GM21576 (cell line): ENCODE data around the gene BMI1.
A peak's percentile ranks its signal among the peaks of the same experiment; 100 is the strongest.
"Not testable (repeated sequence)": the region's sequence is repeated elsewhere in the genome, so short reads cannot be mapped to it uniquely, and the experiment has no call there.

Experiments
- ATAC-seq: cut with Tn5 transposase; IDR thresholded peaks from one replicate; pipeline ENCODE4 v1.9.1; 2021; ENCODE audit warnings: mild to moderate bottlenecking, moderate library complexity; ENCODE audit not compliant: unreplicated experiment

Gene BMI1

DNA sequence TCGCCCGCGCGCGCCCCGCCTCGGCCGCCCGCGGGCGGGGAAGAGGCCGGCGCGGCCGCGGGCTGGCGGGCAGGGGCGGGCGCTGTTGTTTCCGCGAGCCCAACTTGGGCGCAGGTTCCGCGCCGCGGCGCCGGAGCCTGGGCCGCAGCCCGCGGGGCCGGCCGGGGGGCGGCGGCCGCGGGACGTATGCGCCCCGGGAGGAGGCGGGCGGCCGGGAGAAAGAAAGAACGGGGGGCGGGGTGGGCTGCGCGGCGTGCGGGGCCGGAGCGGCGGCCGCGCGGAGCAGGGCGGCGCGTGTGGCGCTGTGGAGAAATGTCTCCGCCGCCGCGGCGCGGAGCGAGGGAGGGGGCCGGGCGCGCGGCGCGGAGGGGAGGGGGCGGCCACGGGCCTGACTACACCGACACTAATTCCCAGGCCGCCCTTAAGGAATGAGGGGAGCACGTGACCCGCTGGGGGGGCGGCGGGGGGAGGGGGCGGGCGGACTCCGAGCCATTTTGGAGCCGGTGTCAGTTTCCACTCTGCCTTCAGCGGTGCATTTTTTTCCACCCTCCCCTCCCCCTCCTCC lies at the start of gene BMI1:
TSS of gene BMI1 (plus strand) at position 509 of the 565 bp plus-strand sequence. CDS start 5,351 bp downstream, outside the sequence.
- ATAC-seq = peak; percentile 14

DNA sequence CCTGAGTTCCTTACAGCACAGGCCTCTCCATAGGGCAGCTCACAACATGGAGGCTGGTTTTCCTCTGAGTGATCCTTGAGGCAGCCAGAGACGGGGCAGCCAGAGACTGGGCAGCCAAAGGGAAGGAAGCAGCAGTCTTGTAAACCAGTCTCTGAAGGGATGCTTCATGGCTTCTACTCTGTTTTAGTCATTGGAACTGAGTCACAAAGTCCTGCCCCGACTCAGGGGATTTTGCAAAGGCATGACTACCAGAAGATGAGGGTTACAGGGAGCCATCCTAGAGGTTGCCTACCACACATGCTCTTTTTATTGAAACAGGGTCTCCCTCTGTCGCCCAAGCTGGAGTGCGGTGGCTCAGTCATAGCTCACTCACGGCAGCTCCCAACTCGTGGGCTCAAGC lies 49.1 kb upstream of the BMI1 start:
- no peak for ATAC-seq

DNA sequence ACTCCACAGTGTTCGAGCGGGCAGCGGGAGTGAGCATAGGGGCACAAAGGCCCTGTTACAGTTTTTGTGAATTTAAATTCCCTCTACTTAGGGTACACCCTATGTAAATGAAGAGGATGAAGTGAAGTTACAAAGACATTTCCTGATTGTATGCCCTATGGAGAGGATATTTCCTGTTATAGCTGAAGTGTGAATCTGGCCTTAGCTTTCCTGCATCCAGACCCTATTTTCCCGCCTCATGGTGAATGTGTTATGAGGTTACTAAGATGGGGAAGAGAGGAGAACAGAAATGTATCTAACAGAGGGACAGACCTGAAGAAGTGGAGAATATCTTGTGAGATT lies 42.5 kb upstream of the BMI1 start:
- ATAC-seq = no peak

DNA sequence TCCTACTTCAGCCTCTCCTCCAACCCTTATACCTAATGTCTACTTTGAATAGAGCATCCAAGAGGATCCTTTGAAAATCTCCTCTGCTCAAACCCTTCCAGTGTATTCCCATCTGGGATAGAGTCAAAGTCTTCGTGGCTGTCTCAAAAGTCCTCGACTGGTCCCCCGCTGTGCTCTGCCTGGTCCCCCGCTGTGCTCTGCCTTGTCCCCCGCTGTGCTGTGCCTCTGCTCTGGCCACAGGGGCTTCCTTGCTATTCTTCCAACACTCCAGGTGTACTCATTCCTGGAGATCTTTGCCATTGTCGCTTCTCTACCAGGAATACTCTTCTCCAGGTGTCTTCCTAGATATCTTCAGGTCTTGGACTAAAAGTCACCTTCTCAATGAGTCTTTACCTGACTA lies 40.8 kb upstream of the BMI1 start:
- no peak for ATAC-seq

DNA sequence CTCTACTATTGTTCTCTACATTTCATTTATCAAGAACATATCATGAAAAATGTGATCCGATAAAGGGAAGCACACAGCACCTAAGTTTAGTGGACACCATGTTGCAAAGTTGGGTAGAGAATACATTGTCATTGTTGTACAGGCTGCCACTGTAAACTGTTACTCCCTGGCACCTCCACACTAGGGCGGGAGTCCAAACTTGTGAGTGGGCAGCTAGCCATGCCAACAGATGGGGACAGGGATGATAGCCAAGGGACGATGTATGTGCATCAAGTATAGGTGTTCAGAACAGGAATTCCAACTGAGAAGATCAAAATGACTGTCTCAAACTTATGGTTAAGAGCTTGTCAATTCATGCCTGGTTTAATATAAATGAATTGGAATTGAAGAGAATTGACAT lies 35.8 kb upstream of the BMI1 start:
- no peak for ATAC-seq

DNA sequence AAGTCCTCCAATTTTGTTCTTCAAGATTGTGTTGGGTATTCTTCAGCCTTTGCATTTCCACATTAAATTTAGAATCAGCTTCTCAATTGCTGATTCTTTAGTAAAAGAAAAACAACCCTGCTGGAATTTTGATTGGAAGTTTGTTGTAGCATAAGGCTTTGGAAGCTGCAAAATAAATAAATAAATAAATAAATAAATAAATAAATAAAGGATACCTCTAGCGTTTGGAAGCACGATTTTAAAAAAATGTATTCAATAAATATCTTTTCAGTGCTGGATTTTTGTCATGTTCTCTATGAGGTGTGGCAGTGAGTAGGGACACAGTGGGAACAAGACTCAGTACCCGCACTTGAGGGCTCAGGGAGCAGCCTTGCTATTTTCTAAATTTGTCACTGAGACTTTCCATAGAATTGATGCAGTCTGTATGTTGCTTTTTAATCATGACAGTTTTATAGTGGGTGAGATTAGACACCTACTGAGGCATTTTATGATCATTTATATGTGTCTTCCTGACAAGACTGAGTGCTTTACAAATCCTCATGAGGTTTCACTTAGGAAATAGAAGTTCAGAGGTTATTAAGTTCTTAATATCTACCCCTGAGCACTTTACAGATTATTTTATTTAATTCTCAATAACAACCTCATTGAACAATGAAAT lies 27.0 kb upstream of the BMI1 start:
- ATAC-seq = no peak

DNA sequence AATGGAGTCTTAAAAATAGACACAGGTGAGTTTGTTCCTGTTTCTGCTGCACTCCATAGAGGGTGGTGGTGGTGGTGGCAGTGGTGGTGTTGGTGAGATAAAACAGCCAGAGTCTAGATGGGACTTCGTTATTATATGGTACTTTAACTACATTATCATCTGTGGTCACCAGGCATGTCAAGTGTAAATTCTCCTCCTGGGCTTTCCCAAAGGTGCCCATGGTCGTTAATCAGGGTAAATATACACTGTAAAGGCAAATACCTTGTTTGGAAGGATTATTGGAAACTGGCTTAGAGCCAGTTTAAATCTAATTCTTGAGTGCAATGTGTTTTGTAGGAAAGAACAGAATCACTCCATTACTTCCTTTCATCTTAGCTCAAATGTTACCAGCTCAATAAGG lies 26.2 kb upstream of the BMI1 start:
- no peak for ATAC-seq

DNA sequence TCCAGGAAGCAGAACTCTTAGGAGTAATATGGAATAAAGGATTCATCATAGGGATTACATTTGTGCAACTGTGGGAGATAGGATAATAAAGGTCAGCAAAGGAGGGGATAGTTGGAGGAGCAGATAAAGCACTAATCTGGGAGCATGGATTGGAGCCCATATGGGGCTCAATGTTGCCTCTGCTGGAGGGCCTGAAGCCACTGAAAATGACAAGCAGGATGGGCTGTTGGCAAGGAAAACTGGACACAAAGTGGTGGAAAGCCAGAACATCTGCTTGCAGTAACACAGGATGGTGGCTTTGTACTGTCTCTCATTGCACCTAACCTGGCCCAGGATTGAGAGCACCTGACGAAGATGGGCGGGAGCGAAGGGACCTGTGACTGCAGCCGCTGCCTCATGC lies 19.7 kb upstream of the BMI1 start:
- ATAC-seq = no peak

DNA sequence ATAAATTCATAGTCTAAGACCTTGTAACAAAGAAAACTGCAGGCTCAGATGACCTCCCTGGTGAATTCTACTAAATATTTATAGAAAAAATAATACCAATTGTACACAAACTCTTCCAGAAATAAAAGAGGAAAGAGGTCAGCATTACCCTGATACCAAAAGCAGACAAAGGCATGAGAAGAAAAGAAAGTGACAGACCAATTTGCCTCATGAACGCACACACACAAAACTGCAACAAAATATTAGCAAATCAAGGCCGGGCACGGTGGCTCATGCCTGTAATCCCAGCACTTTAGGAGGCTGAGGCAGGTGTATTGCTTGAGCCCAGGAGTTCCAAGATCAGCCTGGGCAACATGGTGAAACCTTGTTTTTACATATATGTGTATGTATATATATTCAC lies 17.4 kb upstream of the BMI1 start:
- no peak for ATAC-seq

DNA sequence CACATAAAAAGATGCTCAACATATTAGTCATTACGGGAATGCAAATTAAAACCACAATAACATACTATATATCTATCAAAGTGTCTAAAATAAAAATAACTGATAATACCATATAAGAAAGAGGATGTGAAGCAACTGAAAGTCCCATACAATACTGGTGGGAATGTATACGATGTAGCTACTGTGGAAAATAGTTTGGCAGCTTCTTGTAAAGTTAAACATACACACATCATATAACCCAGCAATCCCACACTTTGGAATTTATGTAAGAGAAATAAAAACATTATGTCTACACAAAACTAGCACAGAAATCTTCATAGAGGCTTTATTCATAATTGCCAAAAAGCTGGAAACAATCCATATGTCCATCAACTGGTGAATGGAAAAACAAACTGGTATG lies 15.2 kb upstream of the BMI1 start:
- ATAC-seq = no peak

DNA sequence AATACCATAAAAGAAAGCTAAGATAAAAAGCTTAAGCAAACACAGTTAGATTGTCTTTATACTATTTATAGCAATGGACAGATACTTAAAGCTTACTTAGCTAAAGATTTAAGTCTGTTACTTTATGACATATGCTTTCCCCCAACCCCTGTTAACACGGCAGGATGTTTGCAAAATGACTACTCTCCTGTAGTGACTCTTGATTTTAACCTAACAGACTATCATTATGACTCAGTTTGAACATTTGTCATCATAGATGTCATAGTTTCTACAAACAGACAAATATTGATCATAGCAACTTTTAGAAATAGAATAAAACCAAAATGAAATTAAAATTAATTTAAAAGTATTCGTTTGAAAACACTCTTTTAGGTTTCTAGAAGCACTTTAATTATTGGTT lies 12.5 kb upstream of the BMI1 start:
- peak; percentile 96 for ATAC-seq

DNA sequence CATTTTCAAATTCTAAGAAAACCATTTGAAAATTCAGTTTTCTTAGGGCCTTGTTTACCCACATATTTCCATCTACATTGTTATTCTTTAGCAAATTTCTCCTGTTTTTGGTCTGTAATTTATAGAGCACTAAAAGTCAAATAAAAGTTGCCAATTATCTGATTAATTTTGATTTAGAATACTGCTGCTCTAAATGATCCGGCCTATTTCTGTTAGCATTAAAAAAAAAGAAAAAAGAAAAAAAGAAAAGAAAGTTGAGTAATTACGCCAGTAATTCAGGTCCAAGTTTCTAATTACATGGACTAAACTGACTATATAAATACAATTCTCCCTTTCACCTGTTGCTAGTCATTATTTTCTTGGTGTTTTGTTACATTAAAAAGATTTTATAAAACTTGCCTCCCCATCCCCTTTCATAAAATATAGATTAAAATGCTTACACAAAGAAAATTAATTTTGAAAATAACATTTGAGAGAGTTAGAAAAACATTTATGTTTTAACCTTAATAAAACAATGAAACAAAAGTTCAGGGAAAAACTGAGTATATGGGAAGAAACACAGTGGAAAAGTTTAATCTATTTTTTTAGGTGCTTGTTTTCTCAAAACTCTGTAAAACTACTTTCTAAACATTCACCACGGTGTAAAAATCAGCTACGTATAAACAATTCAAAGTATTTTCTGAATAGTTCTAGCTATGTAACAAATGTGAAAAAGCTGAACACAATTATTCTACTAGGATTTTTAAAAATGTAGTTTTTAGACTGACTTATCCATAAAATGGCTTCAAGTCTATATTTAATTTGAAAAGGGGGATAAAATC lies 11.5 kb upstream of the BMI1 start:
- ATAC-seq = no peak

DNA sequence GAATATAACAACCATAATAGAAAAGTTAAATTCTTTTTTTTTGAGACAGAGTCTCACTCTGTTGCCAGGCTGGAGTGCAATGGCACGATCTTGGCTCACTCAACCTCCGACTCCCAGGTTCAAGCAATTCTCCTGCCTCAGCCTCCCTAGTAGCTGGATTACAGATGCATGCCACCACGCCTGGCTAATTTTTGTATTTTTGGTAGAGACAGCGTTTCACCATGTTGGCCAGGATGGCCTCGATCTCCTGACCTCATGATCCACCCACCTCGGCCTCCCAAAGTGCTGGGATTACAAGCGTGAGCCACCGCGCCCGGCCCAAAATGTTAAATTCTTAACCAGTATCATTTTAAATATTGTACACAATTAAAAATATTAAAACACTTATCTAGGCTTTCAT lies 10.9 kb upstream of the BMI1 start:
- not testable (repeated sequence) for ATAC-seq

DNA sequence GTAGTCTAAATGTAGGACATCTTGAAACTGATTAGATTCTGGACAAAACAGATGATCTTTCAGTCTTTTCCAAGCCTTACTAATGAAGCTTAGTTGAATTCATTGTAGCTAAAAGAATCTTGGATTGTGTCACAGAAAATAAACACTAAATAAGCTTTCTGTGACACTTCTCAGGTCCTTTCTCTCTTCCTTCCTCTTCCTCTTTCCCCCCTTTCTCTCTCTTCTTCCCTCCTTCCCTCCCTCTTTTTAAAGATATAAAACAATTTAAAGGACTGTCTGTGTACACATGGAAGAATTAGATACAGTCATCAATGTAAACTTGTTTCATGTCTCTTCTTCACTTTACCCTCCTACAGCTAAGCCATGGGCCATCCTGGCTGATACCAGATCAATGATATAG lies 10.0 kb upstream of the BMI1 start:
- no peak for ATAC-seq

DNA sequence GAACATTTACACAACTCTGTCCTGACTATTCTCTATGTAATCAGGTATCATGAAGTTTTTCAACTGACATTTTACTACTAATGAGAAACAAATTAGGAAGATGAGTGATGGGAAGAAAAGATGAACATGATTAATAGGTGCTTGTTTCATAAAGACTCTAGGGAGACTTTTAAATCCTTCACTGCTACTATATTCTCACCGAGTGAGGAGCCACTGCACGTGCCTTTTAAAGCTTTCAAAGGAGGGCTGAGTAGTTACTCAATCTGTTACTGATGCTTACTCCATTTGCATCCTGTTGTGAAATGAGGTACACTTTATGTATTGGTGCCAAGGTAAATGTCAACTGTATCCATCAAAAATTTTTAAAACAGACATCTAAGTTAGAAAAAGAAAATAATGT lies 6.0 kb upstream of the BMI1 start:
- ATAC-seq = no peak

DNA sequence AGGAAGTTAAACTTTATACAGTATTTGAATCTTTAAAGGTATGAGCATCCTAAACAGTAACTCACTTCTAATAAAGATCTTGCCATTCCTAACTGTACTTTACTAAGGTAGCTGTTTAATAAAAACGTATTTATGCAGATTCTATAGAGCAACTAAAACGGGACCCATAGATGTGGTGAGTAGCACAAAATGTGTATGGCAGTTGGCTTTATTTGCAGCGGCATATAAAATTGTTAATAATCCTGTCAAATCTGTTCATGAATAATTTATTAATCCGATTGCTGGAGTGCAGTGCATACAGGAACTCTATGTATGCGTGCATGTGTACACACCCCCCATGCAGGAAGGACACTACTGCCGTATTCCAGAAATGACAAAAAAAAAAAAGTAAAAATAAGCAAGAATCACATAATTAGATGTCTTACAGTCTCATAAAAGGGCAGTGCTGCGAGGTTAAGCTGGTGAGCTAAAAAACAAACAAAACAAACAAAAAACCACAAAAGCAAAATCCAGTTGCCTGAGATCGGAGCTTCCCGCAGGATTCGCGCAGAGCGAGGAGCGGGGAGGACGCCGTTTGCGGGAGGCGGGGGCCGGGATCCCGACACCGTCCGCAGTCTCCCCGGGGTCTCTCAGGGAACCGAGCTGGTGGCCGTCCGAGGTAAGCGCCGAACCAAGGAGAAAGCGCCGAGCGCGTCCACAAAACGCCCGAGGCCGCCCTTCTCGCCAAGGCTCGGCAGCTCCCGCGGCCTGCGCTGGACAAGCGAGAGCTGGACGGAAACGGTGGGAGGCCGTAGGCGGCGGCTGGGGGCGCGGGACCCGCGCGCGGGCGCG lies 5.2 kb upstream of the BMI1 start:
- peak; percentile 25 for ATAC-seq

DNA sequence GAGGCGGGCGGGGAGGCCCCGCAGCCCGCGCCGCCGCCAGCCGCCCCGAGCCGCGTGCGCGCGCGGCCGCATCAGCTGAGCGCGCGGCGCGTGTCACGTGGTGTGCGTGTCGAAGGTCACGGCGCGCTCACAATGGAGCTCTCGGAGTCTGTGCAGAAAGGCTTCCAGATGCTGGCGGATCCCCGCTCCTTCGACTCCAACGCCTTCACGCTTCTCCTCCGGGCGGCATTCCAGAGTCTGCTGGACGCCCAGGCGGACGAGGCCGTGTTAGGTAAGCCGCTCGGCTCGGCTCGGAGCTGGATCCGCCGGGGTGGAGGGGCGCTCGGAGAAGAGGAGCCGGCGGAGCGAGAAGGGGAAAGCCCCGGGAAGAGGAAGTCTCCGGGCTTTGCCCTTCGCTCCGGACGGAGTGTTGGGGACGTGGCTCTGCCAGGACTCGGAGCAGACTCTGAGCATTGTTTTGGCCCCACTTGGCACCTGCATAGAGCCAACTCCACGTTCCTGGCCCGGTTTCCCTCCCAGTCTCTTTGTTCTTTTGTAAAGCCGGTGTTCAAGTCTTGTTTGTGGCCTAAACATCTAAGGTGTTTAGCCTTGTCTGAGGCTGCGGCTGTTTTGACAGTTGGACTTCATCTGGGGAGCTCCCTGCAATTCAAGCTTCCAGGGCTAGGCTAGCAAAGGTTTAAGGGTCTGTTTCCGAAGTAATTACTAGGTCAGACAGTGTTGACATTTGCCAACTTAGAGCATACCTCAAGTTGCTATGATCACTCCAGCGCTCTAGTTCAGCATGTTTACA lies 4.4 kb upstream of the BMI1 start, which contains the start of gene COMMD3:
TSS of gene COMMD3 (plus strand) at position 103 of the 790 bp plus-strand sequence. CDS start at position 133, 30 bp downstream.
- ATAC-seq = peak; percentile 60

DNA sequence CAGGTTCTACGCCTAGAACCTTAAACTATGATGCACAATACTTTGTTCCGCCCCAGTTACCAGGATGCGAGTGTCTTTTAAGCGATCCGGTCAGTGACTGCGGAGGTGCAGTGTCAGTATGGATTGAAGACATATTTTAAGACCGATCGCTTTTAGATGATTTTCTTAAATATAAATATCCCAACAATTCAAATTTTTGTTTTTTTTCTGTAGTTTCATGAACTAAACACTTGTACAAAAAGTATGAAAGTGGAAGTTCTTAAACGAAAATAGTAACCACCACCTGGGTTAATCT lies 3.9 kb upstream of the BMI1 start:
- ATAC-seq = peak; percentile 26

DNA sequence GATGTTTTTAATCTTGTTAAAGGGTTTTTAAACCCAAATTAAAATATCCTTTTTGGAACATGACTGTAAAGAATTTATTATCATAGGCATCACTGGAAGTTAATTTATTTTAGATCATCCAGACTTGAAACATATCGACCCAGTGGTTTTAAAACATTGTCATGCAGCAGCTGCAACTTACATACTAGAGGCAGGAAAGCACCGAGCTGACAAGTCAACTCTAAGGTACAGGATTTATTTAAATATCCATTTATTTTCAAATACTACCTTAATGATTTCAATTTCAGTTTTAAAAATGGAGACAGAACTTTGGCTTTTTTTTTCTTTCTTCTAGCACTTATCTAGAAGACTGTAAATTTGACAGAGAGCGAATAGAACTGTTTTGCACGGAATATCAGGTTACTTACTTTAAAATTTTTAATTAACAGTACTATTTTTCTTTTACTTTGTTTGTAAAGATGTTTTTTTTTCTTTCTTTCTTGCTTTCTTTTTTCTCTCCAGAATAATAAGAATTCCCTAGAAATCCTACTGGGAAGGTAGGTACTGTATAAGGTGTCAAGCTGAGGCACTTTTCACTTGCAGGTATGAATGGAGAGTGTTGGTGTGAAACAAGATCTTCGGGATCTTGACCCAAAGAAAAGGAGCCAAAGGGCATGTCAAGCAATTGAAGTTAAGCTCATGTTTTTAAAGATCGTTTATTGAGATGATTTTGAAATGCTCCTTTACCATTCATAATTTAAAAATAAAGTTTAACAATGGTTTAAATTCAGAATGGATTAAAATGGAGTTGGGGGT lies 2.9 kb upstream of the BMI1 start:
- no peak for ATAC-seq

DNA sequence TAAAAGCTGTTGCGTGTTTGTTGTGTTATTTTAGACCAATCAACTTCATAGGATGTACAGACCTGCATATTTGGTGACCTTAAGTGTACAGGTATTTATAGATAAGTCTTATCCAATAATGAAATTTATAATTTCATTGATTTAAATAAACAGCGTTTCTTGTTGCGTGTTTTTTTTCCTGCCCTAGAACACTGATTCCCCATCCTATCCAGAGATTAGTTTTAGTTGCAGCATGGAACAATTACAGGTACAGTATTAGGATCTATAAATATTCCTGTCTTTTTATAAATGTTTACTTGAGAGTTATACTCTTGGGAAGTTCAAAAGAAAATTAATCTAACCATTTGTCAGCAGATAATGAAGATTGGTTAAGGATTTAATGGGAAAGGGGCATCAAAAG lies 2.1 kb upstream of the BMI1 start:
- no peak for ATAC-seq
